Ureter (tissue), 1 donor: ENCODE measurements around the gene TOR2A. TPM values are rescaled to one million over a fixed set of nuclear protein-coding genes. Genes with fewer than 3 reads are reported as not detected.
A peak's percentile ranks its signal among the peaks of the same experiment; 100 is the strongest.

Experiments
- DNase-seq: peaks from one replicate; pipeline ENCODE4 v3.0.0-alpha.2; 2020; ENCODE audit warnings: low spot score
- total RNA-seq: library from RNA; stranded (reverse); gene quantifications from one replicate; pipeline ENCODE4 v1.2.4, GENCODE V29; 2023
- donor health status: DM: yes; HTN: yes; CAD: no.

Gene TOR2A
- total RNA-seq, 1 donor from 2014 or later: 9.9 TPM

GRCh38 chr9:127744398-127745110 lies 9.5 kb upstream of the TOR2A start:
- DNase-seq: no peak

- no peak for DNase-seq
Measured at GRCh38 chr9:127742435-127743088, 7.5 kb upstream of the TOR2A start.

GRCh38 chr9:127741831-127742434 lies 6.8 kb upstream of the TOR2A start:
- no peak for DNase-seq

- no peak for DNase-seq
Measured at GRCh38 chr9:127739614-127740330, 4.7 kb upstream of the TOR2A start.

- no peak for DNase-seq
Measured at GRCh38 chr9:127738666-127739065, 3.6 kb upstream of the TOR2A start.

GRCh38 chr9:127735530-127736185 lies 564 bp upstream of the TOR2A start:
- DNase-seq: no peak

- no peak for DNase-seq
Measured at GRCh38 chr9:127734247-127734746, 797 bp downstream of the TOR2A start.

GRCh38 chr9:127733614-127734013 lies 1.5 kb downstream of the TOR2A start:
- DNase-seq: no peak

GRCh38 chr9:127732444-127732843 lies 2.6 kb downstream of the TOR2A start:
- peak; percentile 39 for DNase-seq

- DNase-seq: no peak
Measured at GRCh38 chr9:127731938-127732337, 3.2 kb downstream of the TOR2A start.

GRCh38 chr9:127730799-127731410 lies 4.2 kb downstream of the TOR2A start:
- DNase-seq: no peak

- DNase-seq: no peak
Measured at GRCh38 chr9:127730262-127730661, 4.8 kb downstream of the TOR2A start.

GRCh38 chr9:127729522-127730256 lies 5.4 kb downstream of the TOR2A start:
- DNase-seq: no peak

GRCh38 chr9:127728808-127729207 lies 6.3 kb downstream of the TOR2A start:
- no peak for DNase-seq

GRCh38 chr9:127726871-127727270 lies 8.2 kb downstream of the TOR2A start:
- DNase-seq: no peak

- DNase-seq: no peak
Measured at GRCh38 chr9:127724012-127724411, 11.1 kb downstream of the TOR2A start.

- DNase-seq: no peak
Measured at GRCh38 chr9:127723444-127723843, 11.7 kb downstream of the TOR2A start.

GRCh38 chr9:127723013-127723412 lies 12.1 kb downstream of the TOR2A start:
- DNase-seq: no peak

GRCh38 chr9:127722055-127722745 lies 12.9 kb downstream of the TOR2A start:
- DNase-seq: no peak

- DNase-seq: no peak
Measured at GRCh38 chr9:127721391-127721821, 13.7 kb downstream of the TOR2A start.
